GM18870 (cell line): ENCODE measurements around the gene NHERF1.

Experiments
- ATAC-seq: cut with Tn5 transposase; IDR thresholded peaks from one replicate; pipeline ENCODE4 v1.9.1; 2021; ENCODE audit warnings: moderate library complexity; ENCODE audit not compliant: unreplicated experiment

Gene NHERF1

DNA sequence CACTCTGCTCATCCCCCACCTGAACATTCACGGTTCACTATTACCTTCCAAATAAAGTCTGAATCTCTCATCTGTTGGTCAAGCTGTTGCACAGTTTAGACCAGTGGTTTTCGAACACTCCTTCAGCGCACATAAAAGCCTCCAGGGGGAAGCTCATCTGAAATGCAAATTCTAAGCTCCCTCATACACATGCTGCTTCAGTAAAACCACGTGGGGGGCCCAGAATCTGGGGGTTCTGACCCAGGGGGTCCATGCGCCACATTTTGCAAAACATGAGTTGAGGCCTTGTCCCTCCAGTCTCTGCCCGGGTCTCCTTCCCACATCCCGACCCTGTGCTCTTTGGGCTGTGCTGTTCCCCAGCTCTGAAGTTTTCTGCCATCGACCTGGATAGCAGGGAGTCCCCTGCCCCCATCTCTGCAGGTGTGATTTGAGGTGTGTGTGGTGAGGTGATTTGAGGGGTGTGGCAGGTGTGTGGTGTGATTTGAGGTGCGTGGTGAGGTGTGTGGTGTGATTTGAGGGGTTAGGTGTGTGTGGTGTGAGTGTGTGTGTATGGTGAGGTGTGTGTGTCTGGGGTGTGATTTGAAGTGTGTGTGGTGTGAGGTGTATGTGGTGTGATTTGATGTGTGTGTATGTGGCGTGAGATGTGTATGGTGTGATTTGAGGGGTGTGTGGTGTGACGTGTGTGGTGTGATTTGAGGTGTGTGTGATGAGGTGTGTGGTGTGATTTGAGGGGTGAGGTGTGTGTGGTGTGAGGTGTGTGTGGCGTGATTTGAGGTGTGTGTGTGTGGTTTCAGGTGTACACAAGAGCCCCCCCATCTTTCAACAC lies 16.2 kb upstream of the NHERF1 start:
- ATAC-seq: no peak

DNA sequence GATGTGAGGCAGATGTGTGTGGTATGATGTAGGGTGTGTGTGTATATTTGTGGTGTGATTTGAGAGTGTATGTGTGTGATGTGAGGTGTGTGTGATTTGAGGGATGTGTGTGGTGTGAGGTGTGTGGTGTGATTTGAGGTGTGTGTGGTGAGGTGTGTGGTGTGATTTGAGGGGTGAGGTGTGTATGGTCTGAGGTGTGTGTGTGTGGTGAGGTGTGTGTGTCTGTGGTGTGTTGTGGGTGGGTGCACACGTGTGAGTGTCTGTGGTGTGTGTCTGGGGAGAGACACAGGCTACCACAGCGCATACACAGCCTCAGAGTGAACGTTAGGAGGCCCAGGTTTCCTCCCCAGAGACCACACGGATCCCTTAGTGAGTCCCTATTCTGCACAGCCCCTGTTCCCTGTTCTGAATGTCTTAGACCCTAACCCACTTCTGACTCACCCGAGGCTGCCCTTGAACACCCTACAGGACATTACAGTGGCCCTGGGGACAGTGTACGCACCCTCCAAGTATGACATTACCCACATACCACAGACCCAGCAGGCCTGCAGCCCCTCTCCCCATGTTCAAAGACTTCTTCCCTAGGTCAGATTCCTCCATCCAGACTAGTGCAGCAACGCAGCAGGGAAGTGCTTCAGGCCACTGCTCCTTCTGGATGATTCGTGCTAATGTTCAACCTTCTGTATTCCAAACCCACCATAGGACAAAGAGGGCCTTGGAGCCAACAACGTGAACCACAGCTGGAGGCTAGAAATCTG lies 14.9 kb upstream of the NHERF1 start:
- no peak for ATAC-seq

DNA sequence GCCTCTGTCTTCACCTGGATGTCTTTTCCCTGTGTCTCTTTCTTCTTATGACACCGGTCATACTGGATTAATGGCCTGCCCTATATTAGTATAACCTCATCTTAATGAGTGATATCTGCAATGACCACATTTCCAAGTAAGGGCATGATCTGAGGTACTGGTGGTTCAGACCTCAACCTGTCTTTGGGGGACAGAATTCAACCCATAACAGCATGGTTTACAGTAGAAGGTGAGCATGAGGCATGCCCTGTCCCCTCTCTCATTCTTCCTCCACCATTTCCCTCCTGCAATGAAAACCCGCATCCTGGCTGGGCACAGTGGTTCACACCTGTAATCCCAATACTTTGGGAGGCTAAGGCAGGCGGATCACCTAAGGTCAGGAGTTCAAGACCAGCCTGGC lies 14.2 kb upstream of the NHERF1 start:
- no peak for ATAC-seq

DNA sequence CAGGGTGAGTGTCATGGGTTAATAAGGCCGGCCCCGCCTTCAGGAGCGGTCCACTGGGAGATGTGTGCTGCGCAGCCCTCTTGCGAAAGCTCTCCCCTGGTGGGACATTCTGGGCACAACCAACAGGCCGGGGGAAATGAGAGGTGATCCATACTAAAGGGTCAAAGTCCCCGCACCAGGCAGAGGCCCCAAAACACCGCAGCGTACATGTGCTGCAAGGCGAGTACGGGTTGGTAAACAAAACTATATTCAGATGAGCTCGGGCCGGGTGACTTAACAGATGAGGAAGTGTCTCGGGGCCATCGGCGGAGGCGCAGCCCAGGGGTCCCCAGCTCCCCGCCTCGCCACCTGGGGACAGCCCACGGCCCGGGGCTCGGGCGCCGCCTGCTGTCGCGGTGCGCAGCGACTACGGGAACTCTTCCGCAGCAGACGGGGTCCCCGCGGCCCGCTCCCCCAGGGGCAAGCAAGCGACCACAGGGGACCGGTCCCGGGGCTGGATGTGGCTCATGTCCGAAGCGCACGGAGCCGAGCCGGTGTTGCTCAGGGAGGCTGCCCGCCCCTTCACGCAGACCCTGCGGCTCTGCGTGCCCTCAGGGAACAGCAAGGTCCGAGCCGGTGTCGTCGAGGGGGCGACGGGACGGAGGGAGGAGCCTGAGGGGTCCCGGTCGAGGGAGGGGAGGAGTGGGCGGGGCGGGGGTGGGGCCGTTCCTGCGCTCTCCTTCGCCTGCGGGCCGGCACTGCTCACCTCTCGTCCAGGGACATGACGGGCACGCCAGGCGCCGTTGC lies 11.7 kb upstream of the NHERF1 start, which contains the start of gene RAB37:
Gene RAB37, plus strand, starts transcription at position 744 of the 786 bp plus-strand sequence. Its CDS starts 17 bp downstream, at position 761.
- ATAC-seq: no peak

DNA sequence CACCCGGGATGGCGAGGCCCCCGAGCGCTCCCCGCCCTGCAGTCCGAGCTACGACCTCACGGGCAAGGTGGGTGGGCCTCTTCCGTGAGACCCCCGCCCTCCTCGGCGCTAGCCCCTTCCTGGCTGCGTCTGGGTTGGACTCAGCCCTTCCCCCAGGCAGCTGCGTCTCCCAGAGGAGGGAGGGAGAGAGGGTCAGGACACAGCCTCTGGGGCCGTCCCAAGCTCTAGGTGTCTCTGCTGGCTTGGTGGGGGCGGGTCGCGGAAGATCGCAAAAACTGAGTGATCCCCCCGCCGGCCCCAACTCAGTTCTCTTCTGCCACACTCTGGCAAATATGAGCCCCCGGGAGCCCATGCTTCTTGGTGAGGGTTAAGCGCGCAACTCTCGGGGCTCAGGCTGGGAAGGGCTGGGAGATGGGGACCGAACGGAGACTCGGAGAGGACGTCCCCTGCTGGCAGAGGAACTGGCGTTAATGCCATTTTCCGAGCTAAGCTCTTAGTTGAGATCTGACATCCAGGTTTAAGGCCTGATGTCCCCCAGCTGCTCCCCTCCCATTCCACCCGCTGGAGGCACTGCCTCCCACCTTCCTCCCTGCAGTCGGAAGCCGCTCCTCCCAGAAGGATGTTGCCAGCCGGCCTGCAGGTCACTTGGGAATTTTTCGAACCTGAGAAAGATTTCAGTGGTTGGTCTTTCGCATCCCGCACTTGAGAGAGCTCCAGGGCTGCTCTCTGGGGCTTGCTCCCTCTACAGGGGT lies 11.0 kb upstream of the NHERF1 start:
- no peak for ATAC-seq

DNA sequence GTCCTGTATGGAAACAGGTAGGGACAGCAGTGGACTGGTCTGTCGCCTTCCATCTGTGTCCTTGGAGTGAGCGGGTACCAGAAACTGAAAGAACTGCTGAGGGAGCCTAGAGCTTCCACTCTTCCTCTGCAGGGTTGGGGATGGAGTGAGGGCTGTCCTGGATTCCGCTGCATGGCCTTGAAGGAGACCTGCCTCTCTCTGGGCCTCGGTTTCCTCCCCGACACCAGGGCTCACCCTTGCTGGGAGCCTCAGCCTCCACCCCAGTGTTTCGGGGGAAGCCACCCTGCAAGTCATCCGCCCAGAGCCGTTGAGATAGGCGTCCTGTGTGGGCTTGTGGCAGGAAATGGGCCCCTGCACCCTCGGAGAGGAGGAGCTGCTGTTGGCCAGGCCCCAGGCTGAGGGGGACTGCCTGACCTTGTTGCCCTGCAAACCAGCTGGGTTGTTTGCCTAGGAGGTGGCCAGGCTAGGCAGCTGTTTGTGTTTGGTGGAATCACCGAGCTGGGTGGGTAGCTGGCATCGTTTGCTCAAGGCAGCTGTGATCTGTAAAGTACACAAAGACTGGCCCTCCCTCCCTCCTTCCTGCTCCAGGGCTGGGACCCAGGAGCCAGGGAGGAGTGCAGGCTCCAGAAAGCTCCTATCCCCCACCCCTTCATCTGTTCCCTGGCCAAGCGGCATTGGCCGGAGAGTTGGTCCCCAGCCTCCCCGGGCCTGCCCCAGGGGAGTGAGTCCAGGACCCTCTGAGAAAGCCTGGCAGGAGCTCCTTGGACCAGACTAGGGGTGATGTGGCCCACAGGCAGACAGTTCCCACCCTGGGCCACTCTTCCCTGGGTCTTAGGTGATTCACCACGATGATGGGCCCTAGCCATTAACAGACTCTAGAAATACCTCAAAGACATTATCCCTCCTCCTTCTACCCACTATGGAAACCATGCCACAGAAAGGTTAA lies 10.1 kb upstream of the NHERF1 start:
- no peak for ATAC-seq

DNA sequence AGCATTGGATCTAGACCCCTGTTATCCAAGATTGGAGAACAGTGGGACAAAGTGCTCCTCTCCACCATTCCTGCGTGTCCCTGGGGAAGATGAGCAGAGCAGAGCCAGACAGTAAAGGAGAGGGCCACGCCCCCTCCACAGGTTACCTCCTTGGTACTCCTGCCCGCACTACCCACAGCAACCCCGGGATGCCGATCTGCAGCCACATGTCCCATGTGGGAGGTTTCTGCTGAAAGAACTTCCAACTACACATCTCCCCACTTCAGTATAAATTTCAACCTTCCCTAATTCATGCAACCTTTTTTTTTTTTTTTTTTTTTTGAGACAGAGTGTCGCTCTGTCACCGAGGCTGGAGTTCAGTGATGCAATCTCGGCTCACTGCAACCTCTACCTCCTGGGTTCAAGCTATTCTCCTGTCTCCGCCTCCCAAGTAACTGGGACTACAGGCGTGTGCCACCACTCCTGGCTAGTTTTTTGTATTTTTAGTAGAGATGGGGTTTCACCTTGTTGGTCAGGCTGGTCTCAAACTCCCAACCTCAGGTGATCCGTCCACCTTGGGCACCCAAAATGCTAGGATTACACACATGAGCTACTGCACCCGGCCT lies 9.1 kb upstream of the NHERF1 start:
- ATAC-seq: no peak

DNA sequence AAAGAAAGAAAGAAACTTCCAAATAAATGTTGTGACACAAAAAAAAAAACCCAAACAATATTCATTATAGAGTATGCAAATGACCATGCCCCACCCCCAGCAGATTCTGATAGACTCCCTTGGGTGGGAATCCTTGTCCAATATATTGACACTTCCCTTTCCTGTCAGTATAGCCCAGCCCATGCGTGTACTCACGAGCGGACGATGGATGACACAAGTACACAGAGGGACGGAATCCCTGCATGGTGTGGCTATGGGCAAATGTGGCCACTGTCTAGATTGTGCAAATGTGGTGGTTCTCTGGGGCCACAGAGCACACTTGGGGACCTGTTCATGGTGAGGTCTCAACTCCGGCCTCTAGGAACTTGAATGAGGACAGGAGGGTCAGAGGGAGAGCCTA lies 8.3 kb upstream of the NHERF1 start:
- no peak for ATAC-seq

DNA sequence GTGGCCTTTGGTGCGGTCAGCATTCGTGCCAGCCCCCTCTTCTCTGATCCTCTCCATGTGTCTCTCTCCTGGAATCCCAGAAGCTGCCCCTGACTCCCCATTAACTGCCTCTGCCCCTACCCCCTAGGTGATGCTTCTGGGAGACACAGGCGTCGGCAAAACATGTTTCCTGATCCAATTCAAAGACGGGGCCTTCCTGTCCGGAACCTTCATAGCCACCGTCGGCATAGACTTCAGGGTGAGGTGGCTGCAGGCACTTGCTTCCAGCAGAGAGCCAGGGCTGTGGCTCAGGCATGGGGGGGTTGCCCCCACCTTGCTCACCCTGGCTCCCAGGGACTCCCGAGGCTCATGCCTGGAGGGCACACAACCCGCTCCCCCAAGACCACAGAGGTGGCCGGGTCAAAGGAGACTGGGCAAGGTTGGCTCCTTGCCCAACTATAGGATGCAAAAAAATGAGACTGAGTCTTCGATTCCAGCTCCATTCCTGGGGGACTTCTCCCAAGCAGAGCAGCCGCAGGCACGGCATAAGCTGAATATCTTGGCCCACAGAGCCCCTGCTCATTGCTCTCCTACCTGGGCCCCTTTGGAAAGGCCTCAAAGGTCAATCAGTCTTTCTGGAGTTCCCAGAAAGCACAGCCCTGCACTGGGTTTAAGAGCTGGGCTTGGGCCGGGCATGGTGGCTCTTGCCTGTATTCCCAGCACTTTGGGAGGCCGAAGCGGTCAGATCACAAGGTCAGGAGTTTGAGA lies 7.6 kb upstream of the NHERF1 start:
- no peak for ATAC-seq

DNA sequence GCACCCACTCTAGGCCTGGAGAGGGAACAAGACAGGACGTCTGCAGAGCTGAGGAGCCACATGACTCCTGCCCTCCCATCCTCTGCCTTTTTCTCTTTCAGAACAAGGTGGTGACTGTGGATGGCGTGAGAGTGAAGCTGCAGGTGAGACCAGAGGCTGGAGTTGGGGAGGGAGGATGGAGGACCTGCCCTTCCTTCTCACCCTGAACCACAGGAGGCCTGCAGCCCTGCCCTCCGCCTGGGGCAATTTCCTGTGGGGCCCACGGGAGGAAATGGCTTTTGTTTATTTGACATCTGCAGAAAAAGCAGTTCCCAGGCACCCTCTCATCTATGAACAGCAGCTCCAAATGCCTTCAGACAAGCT lies 6.3 kb upstream of the NHERF1 start:
- no peak for ATAC-seq

DNA sequence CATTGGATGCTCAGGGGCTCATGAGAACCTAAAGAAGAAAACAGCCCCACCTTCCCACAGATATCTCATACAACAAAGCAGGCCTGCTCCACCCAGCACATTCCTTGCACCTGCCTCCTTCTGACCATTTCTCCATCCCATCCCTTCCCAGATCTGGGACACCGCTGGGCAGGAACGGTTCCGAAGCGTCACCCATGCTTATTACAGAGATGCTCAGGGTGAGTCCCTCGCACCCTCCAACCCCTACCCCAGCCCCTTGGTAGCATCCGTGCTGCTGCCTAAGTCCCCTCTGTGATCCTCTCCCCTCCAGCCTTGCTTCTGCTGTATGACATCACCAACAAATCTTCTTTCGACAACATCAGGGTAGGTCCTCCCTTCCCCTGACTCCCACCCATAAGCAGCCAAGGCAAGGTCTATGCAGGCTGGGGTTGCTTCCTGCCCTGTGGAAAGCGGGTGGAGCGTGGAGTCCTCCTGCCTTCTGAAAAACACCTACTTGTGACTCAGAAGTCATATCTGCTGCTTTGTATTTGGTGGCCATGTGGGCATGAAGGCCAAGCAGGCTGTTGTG lies 5.4 kb upstream of the NHERF1 start:
- no peak for ATAC-seq

DNA sequence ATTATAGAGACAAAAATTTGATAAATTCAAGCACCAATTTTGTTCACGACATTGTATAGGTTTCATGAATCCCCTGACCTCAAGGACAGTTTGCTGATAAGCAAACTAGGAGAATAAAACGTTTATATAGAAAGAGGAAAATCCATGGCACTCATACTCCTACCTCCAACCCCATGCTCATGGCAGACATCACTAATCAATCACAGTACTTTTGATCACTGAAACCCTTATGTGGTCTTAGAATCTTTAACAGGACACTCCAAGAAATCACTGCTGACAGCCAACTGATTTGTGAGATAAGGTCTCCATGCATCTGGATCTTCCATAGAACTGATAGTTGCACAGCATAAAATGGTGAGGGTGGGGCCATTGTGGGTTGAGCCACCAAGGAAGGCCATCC lies 4.7 kb upstream of the NHERF1 start:
- no peak for ATAC-seq

DNA sequence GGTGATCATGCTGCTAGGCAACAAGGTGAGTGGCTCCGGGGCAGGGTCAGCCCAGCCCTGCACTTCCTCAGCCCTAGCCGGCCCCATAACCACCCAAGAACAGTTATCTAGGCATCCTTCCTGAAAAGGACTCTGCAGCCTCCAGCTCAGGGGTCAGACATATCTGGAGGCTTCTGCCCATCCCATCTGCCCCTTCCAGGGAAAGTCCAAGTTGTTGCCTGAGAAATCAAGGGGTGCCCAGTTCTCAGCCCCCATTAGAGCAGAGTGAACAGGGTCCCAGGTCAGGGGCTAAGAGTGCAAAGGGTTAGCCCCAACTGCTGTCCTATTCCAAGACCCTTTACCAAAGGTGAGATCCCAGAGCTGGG lies 4.1 kb upstream of the NHERF1 start:
- no peak for ATAC-seq

DNA sequence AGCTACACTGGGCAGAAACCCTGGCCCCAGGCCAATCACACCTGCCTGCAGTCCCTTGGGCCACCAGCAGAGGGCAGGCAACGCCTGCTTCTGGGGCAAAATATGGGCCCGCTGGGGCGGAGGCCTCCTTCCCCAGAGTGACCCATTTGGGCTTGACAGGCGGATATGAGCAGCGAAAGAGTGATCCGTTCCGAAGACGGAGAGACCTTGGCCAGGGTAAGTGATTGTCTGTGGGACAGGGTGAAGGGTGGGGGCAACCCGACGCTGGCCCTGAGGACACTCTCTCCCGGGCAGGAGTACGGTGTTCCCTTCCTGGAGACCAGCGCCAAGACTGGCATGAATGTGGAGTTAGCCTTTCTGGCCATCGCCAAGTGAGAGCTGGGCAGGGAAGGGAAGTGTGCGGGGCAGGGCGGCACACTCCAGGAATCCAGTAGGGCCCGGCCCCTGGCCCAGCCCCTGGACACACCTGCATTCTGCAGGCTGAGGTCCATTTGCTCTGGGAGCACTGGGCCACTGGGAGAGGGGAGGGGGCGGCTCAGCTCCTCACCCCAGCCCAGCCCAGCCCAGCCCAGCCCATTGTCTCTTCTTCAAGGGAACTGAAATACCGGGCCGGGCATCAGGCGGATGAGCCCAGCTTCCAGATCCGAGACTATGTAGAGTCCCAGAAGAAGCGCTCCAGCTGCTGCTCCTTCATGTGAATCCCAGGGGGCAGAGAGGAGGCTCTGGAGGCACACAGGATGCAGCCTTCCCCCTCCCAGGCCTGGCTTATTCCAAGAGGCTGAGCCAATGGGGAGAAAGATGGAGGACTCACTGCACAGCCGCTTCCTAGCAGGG lies 3.5 kb upstream of the NHERF1 start:
- no peak for ATAC-seq

DNA sequence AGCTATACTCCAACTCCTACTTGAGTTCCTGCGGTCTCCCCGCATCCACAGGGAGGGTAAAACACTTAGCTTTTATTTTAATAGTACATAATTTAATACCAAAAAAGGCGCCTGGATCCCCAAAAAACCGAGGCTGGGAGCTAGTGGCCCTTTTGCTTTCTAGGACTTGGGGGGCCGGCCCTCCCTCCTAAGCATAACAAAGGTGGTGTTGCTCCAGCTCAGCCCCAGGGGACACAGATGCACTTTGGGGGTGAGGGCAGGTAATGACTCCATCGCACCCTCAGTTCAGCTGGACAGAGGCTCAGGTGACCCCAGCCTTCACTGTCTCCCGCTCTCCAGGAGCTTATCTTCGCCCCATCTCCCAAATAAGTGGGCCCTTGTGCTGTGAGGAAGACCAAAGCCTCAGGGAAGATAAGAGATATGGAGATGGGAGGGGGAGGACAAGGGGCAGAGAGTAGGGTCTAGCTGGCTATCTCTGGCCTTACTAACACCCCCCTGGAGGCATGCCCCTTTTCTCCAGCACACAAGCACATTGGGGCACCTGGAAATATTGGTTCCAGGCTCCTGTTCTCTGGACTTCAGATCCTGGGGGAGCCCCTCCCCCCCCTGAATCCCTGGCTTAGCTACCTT lies 2.8 kb upstream of the NHERF1 start:
- ATAC-seq: no peak

DNA sequence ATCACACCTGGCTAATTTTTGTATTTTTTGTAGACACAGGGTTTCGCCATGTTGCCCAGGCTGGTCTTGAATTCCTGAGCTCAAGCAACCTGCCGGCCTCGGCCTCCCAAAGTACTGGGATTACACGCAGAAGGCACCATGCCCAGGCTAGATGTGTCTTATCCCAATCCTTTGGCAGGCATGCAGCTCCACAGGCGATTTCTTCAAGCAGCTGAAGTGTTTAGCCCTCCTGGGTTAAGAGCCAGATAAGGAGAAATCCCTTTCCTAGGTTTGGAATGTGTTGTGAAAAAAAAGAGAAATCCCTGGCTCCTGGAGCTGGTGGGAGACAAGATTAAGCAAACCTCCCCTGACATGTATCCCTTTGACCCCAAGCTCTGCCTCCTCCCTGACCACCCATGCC lies 2.1 kb upstream of the NHERF1 start:
- ATAC-seq: no peak

DNA sequence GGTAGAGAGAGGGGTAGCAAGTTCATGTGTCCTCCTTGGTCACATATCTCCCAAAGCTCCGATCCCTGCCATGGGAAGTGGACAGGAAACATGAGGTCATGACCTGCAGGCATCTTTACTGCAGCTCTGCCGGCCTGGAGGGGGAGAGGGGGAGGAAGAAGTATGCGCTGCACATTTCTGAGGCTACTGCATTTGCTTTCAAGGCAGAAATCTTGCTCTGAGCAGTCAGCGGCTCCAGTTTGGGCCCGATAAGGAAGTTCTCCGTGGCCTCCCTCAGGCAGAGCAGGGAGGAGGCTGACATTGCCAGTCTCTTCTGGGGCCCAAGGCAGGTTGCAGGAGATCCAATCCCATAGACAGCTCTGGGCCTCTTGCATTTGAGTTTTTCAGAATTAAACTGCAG lies 1.5 kb upstream of the NHERF1 start:
- ATAC-seq: no peak
